Measurements from ENCODE around the gene AGFG2. TPM values are rescaled to one million over a fixed set of nuclear protein-coding genes. Genes with fewer than 3 reads are reported as not detected.

AGFG2 gene
- total and polyA plus RNA-seq, 4 donors: 37.2 to 48.8 (median 42.3) TPM

DNA sequence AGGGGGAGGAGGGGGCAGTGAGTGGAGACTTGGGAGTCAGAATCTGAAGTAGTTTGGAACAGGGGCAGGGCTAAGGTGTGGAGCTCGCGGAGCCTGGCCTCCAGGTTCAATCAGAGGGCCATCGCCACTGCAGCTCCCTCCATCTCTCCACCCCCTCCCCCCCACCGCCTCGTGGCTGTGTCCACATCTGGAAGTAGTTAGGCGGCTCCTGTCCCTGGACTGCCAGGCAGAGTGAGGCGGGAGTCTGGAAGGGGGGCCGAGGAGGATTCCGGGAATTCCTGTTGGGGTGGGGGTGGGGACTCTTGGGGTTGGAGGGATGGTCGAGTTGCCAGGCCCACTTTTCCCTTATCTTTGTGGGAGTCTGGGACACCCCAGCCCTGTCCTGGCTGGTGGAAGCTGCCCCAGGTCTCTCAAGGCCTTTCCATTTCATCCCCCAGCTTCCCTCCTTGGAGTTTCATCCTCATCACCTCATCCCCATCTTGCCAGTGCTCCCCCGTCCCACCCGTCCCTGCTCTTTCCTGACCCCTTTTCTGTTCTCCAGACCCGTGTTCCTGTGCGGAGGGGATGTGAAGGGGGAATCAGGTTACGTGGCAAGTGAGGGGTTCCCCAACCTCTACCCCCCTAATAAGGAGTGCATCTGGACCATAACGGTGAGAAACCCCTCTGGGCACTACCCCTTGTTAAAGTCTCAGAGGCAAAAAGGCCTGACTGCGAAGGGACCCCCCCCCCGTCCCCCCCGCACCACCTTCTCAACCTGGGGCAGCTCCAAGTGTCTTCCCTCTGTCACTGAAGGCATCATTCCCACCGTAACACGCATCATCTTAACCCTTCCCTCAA is 64.1 kb downstream of the AGFG2 start:
- TF ChIP-seq RAD21 (IDR thresholded peaks at IDR 0.05): no peak
- TF ChIP-seq JUND (IDR thresholded peaks at IDR 0.05): no peak
- H3K4me1 ChIP-seq (ENCODE audit: control insufficient read depth in 4 of 4, insufficient read depth in 4 of 4, low read length in 3 of 4): peaks cover 8 to 37% (median 21%) of the 10 kb centered on the region in 4 donors
- H3K4me3 ChIP-seq (ENCODE audit: low read depth in 1 of 3, low read length in 3 of 3): peak overlapping the region in 1 of 3 donors; percentile 30
- H3K27ac ChIP-seq (ENCODE audit: low read depth in 1 of 2, low read length in 2 of 2): peak overlapping the region; percentile 43 to 47
- H3K9me3 ChIP-seq (ENCODE audit: control insufficient read depth in 4 of 4, low read length in 3 of 4): no peaks in the 10 kb centered on the region
- H3K36me3 ChIP-seq (ENCODE audit: control insufficient read depth in 4 of 4, insufficient read depth in 3 of 4, low read depth in 1 of 4, low read length in 3 of 4): no peaks in the 10 kb centered on the region
- no peak overlapping the region for H3K9ac ChIP-seq (ENCODE audit: low read depth in 1 of 2, low read length in 2 of 2)
- DNase-seq (ENCODE audit: low spot score): no peak
- no peaks in the 10 kb centered on the region for H3K27me3 ChIP-seq (ENCODE audit: control insufficient read depth in 4 of 4, insufficient read depth in 4 of 4, low read length in 3 of 4)
- WGBS: 52% methylated on average over 21 of the region's 21 CpGs

DNA sequence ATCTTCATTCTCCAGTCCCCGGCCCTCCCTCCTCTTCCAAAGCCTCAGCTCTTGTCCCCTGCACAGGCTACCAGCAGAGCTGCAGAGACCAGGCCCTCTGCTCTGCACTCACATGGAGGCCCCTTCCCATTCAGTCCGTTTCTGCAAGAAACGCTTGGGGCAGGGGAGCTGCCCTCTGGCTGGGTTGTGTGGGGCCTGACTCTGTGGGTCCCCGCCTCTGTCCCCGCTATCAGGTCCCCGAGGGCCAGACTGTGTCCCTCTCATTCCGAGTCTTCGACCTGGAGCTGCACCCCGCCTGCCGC is 64.7 kb downstream of the AGFG2 start:
- no peak for DNase-seq (ENCODE audit: low spot score)
- Histone ChIP-seq H3K9me3 (ENCODE audit: control insufficient read depth in 4 of 4, low read length in 3 of 4) (no peaks in the 10 kb centered on the region), H3K27me3 (ENCODE audit: control insufficient read depth in 4 of 4, insufficient read depth in 4 of 4, low read length in 3 of 4) (no peaks in the 10 kb centered on the region), H3K27ac (ENCODE audit: low read depth in 1 of 2, low read length in 2 of 2) (peak overlapping the region; percentile 31 to 47), H3K36me3 (ENCODE audit: control insufficient read depth in 4 of 4, insufficient read depth in 3 of 4, low read depth in 1 of 4, low read length in 3 of 4) (no peaks in the 10 kb centered on the region), H3K4me1 (ENCODE audit: control insufficient read depth in 4 of 4, insufficient read depth in 4 of 4, low read length in 3 of 4) (peaks cover 8 to 37% (median 21%) of the 10 kb centered on the region in 4 donors), H3K9ac (ENCODE audit: low read depth in 1 of 2, low read length in 2 of 2) (no peak overlapping the region), H3K4me3 (ENCODE audit: low read depth in 1 of 3, low read length in 3 of 3) (peak overlapping the region in 1 of 3 donors; percentile 74)
- TF ChIP-seq, protein P1, sequence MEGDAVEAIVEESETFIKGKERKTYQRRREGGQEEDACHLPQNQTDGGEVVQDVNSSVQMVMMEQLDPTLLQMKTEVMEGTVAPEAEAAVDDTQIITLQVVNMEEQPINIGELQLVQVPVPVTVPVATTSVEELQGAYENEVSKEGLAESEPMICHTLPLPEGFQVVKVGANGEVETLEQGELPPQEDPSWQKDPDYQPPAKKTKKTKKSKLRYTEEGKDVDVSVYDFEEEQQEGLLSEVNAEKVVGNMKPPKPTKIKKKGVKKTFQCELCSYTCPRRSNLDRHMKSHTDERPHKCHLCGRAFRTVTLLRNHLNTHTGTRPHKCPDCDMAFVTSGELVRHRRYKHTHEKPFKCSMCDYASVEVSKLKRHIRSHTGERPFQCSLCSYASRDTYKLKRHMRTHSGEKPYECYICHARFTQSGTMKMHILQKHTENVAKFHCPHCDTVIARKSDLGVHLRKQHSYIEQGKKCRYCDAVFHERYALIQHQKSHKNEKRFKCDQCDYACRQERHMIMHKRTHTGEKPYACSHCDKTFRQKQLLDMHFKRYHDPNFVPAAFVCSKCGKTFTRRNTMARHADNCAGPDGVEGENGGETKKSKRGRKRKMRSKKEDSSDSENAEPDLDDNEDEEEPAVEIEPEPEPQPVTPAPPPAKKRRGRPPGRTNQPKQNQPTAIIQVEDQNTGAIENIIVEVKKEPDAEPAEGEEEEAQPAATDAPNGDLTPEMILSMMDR (IDR thresholded peaks at IDR 0.05; ENCODE audit: low read depth, low read length, missing input control): no peak
- no peak for TF ChIP-seq HNF4G (IDR thresholded peaks at IDR 0.05)
- TF ChIP-seq, protein P2, sequence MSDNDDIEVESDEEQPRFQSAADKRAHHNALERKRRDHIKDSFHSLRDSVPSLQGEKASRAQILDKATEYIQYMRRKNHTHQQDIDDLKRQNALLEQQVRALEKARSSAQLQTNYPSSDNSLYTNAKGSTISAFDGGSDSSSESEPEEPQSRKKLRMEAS (IDR thresholded peaks at IDR 0.05): no peak
- TF ChIP-seq TAF1 (conservative IDR thresholded peaks at IDR 0.05): no peak
- TF ChIP-seq NR2F2 (IDR thresholded peaks at IDR 0.05): no peak
- TF ChIP-seq EGR1 (IDR thresholded peaks at IDR 0.05; ENCODE audit: low read depth in 2 of 2): no peak
- TF ChIP-seq, protein P3, sequence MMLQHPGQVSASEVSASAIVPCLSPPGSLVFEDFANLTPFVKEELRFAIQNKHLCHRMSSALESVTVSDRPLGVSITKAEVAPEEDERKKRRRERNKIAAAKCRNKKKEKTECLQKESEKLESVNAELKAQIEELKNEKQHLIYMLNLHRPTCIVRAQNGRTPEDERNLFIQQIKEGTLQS (IDR thresholded peaks at IDR 0.05): no peak
- no peak for TF ChIP-seq JUND (IDR thresholded peaks at IDR 0.05)
- TF ChIP-seq, protein P4, sequence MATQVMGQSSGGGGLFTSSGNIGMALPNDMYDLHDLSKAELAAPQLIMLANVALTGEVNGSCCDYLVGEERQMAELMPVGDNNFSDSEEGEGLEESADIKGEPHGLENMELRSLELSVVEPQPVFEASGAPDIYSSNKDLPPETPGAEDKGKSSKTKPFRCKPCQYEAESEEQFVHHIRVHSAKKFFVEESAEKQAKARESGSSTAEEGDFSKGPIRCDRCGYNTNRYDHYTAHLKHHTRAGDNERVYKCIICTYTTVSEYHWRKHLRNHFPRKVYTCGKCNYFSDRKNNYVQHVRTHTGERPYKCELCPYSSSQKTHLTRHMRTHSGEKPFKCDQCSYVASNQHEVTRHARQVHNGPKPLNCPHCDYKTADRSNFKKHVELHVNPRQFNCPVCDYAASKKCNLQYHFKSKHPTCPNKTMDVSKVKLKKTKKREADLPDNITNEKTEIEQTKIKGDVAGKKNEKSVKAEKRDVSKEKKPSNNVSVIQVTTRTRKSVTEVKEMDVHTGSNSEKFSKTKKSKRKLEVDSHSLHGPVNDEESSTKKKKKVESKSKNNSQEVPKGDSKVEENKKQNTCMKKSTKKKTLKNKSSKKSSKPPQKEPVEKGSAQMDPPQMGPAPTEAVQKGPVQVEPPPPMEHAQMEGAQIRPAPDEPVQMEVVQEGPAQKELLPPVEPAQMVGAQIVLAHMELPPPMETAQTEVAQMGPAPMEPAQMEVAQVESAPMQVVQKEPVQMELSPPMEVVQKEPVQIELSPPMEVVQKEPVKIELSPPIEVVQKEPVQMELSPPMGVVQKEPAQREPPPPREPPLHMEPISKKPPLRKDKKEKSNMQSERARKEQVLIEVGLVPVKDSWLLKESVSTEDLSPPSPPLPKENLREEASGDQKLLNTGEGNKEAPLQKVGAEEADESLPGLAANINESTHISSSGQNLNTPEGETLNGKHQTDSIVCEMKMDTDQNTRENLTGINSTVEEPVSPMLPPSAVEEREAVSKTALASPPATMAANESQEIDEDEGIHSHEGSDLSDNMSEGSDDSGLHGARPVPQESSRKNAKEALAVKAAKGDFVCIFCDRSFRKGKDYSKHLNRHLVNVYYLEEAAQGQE (IDR thresholded peaks at IDR 0.05): no peak
- WGBS: 57% methylated on average over 10 of the region's 10 CpGs

Measured in liver (tissue), 9 donors.